Measurements from ENCODE around the gene SYDE1.
"Not testable (repeated sequence)": the region's sequence is repeated elsewhere in the genome, so short reads cannot be mapped to it uniquely, and the experiment has no call there.

The SYDE1 gene

DNA sequence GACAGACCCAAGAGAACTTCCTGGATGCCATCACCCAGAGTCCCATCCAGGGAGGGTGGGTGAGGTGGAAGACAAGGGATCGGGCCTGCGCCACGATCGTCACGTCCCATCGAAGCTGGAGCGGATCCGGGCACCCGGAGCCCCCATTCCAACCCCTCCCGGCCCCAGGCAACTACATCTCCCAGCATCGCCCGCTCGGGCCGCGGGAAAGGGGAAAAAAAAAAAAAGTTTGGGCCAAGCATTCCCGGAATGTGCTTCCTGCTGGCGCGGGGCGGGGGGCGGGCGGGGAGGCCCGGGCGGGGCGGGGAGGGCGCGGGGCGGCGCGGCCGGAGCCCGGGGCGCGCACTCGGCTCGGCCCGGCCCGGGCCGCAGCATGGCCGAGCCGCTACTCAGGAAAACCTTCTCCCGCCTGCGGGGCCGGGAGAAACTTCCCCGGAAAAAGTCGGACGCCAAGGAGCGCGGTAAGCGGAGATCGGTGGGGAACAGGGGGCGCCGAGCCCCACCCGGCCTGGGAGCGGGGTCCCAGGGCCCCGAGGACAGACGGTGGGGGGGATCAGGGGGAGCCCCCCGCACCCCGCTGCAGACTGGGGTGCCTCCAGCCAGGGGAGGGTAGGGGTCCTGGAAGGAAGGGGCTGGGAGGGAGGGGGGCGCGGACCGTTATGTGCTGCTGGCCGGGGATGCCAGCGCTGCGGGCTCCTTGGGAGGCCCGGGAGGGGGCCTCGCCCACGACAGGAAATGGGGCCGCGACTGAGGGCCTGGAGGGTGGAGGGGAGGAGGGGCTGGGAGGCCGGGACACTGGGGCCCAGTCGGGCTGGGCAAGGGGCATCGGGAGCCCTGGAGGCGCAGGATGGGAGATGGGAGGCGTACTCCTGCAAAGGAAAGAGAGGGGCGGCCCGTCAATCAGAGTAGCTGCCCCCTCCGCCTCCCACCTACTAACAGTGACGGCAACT, at the start of gene SYDE1:
Gene SYDE1 (plus strand): TSS at position 341 of the 950 bp plus-strand sequence. CDS start 33 bp downstream, at position 374.
- DNase-seq (ENCODE audit: low spot score): peak; percentile 61

DNA sequence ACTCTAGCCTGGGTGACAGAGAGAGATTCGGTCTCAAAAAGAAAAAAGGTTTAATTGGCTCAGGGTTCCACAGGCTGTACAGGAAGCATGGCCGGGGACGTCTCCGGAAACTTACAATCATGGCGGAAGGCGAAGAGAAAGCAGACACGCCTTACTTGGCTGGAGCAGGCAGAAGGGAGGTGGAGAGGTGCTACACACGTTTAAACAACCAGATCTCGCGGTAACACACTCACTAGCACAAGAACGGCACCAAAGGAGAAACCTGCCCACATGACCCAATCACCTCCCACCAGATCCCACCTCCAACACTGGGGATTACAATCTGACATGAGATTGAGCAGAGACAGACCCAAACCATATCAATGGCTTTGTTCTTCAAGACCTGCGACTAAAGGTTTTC, 45.2 kb upstream of the SYDE1 start:
- DNase-seq (ENCODE audit: low spot score): no peak

DNA sequence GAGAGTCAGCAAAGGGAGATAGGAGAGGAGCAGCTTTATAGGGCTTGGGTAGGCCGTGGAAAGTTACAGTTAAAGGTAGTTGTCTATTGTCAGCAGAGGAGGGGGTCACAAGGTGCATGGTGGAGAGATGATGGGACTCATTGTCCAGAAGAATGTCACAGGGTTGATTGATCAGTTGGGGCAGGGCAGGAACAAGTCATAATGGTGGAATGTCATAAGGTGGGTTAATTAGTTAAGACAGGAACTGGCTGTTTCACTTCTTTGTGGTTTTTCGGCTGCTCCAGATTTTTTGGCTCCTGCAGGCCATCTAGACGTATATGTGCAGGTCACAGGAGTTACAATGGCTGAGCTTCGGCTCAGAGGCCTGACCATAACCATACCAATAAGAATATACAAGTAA, 36.8 kb upstream of the SYDE1 start:
- not testable (repeated sequence) for DNase-seq (ENCODE audit: low spot score)

DNA sequence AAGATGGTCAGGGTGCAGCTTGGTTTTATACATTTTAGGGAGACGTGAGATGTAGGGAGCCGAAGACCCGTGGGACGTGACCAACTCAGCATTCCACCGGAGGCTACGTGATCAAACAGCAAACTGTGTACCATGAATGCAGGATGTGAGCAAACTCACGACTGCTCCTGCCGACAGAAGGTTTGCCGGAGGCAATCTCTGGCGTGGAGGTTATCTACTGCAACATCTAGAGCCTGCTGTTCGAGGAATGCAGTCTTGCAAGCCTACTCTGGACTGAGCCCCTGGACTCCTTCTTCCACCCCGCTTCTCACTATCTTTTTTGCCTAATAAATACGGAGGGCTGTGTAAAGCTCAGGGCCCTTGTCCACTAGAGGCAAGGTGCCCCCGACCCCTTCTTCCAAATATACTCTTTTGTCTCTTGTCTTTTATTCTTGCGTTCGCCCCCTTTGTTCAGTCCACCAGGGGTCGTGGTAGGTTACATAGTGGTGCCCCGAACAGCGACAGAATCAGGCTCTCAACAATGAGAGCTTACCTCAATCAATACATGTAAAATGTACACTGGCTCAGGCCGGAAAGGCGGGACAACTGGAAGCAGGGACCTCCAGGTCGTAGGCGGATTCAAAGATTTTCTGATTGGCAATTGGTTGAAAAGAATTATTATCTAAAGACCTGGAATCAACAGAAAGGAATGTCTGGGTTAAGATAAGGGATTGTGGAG, 34.1 kb upstream of the SYDE1 start:
- no peak for DNase-seq (ENCODE audit: low spot score)

DNA sequence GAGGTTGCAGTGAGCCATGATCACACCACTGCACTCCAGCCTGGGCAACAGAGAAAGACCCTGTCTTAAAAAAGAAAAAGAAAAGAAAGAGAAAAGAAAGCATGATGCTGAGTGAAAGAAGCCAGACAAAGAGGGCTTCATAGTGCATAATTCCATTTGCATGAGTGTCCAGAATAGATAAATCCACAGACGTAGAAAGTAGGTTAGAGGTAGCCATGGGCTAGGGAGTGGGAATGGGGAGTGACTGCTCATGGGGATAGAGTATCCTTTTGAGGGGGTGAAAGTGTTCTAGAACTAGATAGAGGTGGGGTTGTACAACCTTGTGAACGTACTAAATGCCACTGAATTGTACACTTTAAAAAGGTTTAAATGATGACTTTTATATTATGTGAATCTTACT, 32.8 kb upstream of the SYDE1 start:
- no peak for DNase-seq (ENCODE audit: low spot score)

DNA sequence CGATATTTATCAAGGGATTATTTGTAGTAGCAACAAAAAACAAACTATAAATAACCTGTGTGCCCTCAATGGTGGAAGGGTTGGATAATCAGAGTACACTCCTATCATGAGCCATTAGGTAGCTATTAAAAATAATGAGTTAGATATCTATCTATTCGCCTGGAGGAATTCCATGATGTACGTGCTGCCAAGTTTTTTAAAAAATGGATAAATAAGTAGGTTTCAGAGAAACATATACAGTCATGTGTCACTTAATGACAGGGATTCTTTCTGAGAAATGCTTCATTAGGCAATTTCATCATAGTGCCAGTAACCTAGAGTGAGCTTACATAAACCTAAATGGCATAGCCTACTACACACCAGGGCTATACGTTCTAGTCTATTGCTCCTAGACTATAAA, 31.4 kb upstream of the SYDE1 start:
- no peak for DNase-seq (ENCODE audit: low spot score)

- DNase-seq (ENCODE audit: low spot score): not testable (repeated sequence)
Measured at GRCh38 chr19:15080002-15080401, 27.2 kb upstream of the SYDE1 start.

DNA sequence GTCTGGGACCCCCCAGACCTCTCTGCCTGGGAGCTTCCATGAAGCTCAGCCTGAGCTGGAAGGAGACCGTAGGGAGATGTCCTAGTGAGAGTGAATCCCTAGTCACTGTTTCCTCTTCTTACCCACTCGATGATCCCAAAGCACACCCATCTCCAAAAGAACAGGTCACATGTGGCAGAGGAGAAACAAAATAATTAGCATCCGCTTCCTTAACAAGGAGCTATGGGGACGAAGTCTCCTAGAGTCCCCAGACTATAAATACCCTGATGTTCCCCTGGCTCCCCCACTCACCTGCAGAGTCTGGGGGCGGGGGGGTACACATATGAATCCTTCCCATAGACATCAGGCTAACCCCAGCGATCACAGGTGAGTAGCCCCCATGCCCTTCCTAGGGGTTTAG, 25.3 kb upstream of the SYDE1 start, which contains the start of gene OR1I1:
Gene OR1I1 (plus strand): TSS at position 301 of the 400 bp plus-strand sequence. CDS start 4,855 bp downstream, outside the sequence.
- no peak for DNase-seq (ENCODE audit: low spot score)

GRCh38 chr19:15087182-15087581, 20.0 kb upstream of the SYDE1 start:
- no peak for DNase-seq (ENCODE audit: low spot score)

DNA sequence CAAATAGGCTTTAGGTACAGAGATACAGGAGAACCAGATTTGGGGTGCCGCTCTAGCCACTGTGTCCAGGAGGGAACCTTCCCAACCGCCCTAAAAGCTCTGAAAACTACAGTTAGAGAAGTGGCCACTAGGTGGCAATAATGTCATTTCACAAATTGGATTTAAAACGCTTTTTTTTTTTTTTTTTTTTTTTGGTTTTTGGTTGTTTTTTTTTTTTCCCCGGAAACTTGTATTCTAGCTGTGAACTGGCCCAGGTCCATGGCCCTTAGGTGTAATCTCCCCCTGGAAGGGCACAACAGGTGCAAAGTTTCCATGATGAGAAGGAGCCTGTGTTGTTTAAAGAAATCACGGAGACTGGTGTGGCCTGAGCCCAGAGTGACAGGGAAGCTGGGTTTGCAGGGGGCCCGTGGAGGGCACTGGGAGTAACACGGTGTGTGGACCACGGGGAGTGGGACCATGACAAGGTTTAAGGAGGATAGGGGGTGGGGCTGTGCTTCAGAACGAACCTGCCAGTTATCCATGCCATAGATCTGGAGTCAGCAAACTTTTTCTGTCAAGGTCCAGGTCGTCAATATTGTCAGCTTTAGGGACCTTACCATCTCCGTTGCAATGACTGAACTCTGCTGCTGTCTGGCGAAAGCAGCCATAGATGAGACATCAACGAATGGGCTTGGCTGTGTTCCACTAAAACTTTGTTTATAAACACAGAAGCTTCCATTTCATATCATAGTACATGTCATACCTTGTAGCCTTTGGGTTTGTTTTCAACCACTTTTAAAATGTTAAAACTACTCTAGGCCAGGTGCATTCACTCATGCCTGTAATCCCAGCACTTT, 15.1 kb upstream of the SYDE1 start:
- no peak for DNase-seq (ENCODE audit: low spot score)

GRCh38 chr19:15093001-15093400, 14.2 kb upstream of the SYDE1 start:
- DNase-seq (ENCODE audit: low spot score): no peak

- DNase-seq (ENCODE audit: low spot score): no peak
Measured at GRCh38 chr19:15096223-15096622, 11.0 kb upstream of the SYDE1 start.

DNA sequence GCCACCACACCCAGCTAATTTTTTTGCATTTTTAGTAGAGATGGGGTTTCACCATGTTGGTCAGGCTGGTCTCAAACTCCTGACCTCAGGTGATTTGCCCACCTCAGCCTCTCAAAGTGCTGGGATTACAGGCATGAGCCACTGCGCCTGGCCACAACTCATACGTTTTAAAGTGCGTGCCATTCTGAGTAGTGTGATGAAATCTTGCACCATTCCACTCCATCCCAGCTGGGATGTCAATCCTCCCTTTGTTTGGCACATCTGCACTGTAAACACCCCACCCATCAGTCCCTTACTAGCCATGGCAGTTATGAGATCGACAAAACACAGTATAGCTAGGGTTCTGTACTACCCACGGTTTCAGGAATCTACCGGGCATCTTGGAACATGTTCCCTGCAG, 9.2 kb upstream of the SYDE1 start:
- DNase-seq (ENCODE audit: low spot score): not testable (repeated sequence)

DNA sequence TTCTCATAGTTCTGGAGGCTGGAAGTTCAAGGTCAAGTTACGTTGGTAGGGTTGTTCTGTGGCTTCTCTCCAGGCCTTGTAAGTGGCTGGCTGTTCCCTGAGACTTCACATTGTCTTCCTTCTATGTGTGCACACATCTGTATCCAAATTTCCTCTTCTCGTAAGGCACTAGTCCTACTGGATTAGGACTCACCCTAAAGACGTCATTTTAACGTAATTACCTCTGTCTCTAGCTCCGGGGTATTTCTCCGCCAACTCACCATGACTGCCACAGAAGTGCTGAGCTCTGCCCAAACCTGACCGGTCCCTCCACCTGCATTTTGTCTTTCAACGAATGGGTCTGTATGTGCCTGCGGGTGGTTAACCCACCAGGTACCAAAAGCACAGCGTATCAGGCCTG, 8.7 kb upstream of the SYDE1 start:
- DNase-seq (ENCODE audit: low spot score): no peak

DNA sequence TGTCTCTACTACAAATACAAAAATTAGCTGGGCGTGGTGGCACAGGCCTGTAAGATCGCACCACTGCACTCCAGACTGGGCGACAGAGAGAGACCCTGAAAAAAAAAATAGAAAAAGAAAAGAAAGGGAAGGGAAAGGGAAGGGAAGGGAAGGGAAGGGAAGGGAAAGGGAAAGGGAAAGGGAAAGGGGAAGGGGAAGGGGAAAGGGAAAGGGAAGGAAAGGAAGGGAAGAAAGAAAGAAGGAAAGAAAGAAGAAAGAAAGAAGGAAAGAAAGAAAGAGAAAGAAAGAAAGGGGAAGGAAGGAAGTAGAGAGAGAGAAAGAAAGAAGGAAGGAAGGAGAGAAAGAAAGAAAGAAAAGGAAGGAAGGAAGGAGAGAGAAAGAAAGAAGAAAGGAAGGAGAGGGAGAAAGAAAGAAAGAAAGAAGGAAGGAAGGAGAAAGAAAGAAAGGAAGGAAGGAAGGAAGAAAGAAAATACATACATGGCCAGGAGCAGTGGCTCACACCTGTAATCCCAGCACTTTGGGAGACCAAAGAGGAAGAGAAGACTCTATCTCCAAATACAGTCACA, 8.1 kb upstream of the SYDE1 start:
- DNase-seq (ENCODE audit: low spot score): no peak

DNA sequence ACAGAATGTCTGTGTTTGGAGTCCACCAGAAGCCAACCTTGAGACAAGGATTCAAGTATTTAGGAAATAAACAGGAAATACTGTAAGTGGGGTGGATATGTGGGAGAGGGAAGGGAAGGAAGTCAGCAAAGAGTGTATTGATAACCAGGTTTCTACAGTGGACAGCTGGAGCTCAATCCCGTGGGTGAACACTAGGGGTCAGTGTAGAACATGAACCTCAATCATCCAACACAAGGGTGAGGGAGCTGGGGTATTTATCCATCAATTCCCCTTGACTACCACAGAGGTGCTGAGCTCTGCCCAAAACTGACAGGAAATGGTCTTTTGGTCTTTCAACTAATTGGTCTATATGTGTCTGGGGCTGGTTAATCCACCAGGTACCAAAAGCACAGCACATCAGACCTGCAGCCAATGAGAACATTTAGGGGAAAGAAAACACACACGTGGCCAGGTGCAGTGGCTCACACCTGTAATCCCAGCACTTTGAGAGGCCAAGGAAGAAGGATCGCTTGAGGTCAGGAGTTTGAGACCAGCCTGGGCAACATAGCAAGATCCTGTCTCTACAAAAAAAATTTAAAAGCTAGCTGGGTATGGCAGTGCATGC, 5.6 kb upstream of the SYDE1 start:
- no peak for DNase-seq (ENCODE audit: low spot score)

- DNase-seq (ENCODE audit: low spot score): no peak
Measured at GRCh38 chr19:15104003-15104402, 3.2 kb upstream of the SYDE1 start.

DNA sequence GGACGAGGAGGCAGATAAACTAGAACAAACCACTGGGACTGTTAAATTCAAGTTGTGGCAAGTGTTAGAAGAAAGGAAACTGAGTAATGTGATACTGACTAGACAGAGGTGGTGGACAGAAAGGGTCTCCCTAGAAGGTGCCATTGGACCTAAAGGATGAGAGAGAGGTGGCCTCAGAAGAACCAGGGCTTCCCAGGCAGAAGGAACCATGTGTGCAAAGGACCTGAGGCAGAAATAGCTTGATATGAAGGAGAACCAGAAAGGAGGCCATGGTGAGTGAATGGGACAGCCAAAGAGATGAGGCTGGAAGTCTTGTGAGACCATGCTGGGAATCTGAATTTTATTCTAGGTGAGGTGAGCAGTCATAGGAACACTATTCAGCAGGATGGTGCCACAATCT, 2.8 kb upstream of the SYDE1 start:
- no peak for DNase-seq (ENCODE audit: low spot score)

GRCh38 chr19:15105044-15105443, 2.2 kb upstream of the SYDE1 start:
- DNase-seq (ENCODE audit: low spot score): no peak

- DNase-seq (ENCODE audit: low spot score): no peak
Measured at GRCh38 chr19:15108145-15108844, 1.1 kb downstream of the SYDE1 start.

Data from HuH-7 (cell line).